HG02610 (cell line): Measurements from ENCODE around the gene MCC.

Experiments
- ATAC-seq: cut with Tn5 transposase; IDR thresholded peaks from one replicate; pipeline ENCODE4 v1.9.1; 2021; ENCODE audit warnings: mild to moderate bottlenecking, moderate library complexity; ENCODE audit not compliant: unreplicated experiment

MCC gene

DNA sequence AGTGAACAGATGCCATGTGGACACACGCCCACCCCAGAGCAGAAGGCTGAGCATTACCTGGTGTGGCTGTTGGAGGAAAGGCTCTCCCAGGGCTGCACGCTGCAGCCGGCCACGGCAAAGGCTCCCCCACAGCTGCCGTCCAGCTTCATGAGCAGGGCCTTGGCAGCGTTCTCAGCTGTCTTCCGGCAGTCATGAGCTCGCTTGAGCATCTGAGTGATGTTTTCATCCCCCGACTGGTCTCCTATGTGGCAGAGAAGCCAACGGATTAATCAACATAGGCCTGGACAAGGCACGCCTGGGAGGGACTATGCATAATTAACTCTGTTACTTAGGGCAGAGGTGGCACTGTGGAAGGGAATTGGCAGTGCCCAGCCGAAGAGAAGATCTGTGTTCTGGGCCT is 424.3 kb downstream of the MCC start:
- no peak for ATAC-seq

- no peak for ATAC-seq
These were observed 425.3 kb downstream of the MCC start for GRCh38 chr5:113062869-113063508.

DNA sequence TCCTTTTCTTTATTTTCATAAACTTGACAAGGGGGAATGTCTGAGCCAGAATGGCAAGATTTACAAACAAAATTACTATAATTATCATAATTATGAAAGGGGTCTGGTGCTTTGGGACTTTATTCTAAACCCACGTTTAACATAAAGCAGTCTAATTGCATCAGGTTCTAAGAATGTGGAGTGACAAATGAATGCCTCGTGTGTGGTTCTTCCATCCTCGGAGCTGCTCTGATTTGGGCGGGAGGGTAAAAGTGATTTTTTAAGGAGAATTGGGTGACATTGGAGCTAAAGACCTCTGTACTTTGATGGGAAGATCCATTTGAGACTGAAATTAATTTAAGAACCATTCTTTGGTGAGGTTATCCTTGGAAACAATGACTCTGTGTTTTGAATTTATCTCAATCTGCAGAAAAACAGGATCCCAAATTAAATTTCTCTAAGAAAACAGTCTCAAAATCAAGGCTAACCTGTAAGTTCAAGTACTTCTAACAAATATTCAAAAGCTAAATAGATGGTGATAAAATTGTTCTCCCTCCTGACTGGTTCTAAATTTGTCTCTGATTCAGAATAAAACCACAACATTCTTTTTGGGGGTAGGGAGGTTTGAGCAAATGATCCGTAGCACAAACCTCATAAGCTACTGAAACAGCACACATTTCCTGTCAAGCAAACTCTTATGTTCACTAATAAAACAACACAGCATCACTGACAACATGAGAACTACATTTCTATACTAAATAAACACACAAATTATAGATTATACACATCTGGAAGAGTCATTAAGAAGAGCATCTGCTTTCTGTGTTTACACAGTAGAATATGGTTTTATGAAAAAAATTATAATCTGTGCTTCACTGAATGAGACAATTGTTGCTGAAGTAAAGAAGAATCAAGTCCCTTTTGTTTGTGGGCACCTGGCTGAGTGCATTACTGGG is 426.1 kb downstream of the MCC start:
- ATAC-seq, result no peak

GRCh38 chr5:113060408-113061025 is 427.7 kb downstream of the MCC start:
- ATAC-seq, result no peak

GRCh38 chr5:113059232-113060040 is 428.8 kb downstream of the MCC start:
- no peak for ATAC-seq

GRCh38 chr5:113058706-113059226 is 429.5 kb downstream of the MCC start:
- no peak for ATAC-seq

GRCh38 chr5:113058269-113058668 is 430.0 kb downstream of the MCC start:
- ATAC-seq, result no peak

GRCh38 chr5:113057557-113057984 is 430.7 kb downstream of the MCC start:
- ATAC-seq, result no peak

DNA sequence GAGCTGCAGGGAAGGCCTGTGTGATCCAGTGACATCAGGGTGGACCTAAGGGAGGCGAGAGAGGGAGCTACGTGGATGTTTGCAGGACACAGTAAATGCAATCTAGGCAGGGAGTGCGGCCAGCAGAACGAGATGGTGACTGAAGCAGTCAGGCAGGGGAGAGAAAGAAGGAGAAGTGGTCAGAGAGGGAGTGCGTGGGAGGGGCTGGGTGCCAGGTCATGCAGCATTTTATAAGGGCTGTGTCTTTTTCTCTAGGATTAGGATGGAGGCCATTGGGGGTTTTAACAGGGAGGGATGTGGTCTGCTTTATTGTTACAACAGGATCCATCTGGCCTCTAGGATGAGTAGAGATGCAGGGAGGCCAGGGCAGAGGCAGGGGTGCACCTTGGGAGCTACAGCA is 431.3 kb downstream of the MCC start:
- no peak for ATAC-seq

DNA sequence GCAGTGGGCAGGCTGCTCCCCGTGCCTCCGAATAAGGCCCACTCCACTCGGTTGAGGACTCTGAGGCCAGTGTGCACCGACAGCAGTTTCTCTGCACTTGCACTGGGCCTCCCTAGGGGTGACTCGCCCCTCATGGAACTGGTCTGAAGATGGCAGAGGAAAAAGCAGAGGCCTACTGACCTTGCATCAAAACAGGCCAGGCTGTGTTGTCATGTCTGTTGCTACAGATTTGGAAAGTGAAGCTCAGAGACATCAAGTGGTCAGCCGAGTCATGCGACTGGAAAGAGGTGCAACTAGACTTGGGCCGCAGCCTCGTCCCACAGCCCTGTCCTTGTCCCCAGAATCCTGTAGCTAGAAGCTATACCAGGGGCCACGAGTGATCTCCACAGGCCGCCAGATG is 433.4 kb downstream of the MCC start:
- ATAC-seq, result no peak

- no peak for ATAC-seq
These were observed 434.7 kb downstream of the MCC start for GRCh38 chr5:113053511-113053995.

- ATAC-seq, result no peak
These were observed 436.0 kb downstream of the MCC start for GRCh38 chr5:113052041-113052795.

DNA sequence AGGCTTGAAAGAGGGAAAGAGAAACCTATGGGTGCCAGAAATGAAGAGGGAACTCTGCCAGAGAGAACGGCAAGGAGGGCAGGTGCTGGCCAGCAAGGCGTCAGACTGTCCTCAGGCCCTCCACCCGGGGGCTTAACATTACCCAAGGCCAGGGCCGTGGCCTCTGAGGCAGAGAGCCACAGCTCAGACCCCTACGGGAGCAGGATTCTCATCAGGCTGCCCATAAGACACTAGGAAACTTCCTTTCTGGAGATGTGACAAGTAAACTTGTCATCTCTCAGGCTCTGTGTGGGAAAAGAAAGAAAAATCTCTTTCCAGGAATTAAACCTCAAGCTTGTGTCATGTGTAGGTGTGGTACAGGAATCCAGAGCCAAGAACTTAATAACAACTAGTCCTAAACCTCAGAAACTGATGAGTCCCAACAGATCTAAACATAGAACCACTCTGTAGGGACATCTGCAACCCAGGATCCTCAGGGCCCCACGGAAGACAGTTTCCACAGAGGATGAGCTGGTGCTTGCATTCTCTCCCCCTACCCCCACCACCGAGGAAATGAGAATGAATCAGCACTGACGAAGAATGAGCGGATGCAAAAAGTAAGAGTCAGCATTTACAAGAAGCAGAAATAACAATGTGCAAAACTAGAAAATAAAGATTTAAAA is 437.4 kb downstream of the MCC start:
- ATAC-seq, result no peak

DNA sequence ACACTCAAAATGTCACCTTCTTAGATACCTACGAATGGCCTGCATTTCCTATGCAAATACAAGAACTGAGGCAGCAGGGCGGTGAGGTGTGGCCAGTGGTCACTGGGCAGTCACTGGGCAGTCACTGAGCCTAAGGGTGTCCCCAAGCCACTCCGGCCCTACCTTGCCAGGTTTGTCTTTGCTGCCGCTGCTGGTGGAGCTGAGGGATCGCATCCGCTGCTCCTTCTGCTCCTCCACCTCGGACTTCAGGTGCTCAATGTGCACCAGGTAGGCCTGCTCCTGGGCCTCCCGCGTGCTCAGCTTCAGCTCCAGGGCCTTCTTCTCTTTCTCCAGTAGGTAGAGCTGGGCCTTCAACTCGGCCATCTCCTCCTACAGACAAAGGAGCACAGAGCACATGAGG is 439.3 kb downstream of the MCC start:
- ATAC-seq, result no peak

DNA sequence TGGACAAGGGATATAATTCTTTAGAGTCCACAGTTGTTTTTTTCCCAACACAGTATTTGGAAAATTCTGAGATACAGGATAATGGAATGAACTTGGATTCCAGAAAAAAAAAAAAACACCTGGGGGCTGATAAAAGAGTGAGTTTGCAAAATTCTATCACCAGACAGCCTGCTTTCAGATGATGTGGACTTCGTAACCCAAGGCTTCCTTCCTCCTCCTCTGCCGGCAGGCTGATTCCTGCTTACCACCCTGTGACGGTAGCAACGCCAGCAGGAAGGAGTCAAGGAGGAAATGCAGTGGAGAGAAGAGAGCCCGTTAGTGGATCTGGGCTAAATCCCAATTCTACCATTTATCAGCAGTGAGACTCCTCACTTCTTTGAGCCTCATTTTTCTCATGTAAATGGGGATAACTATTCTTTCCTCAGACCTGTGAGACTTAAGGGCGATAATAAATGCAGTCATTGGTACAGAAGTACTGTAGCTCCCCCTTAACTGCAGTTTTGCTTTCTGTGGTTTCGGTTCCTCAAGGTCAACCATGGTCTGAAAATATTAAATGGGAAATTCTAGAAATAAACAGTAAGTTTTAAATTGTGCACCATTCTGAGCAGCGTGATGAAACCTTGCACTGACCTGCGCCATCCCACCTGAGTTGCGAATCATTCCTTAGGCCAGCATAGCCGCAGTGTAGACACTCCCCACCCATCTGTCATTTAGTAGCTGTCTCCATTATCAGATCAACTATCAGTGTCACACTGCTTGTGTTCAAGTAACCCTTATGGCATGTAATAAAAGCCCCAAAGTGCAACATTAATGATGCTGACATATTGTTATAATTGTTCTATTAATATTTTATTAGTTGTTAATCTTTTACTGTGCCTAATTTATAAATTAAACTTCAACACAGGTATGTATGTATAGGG is 440.3 kb downstream of the MCC start:
- peak; percentile 73 for ATAC-seq

GRCh38 chr5:113047234-113047633 is 441.0 kb downstream of the MCC start:
- no peak for ATAC-seq

- ATAC-seq, result no peak
These were observed 443.3 kb downstream of the MCC start for GRCh38 chr5:113044776-113045465.

GRCh38 chr5:113043491-113043931 is 444.7 kb downstream of the MCC start:
- no peak for ATAC-seq
